A549 (cell line): ENCODE results near the gene PTTG1IP. TPM values are rescaled to one million over a fixed set of nuclear protein-coding genes. Genes with fewer than 3 reads are reported as not detected.

Experiments
- ATAC-seq, 2 experiments: fragments of 200-7000 bp in 1 of 2; fragments of >200 bp in 1 of 2; cut with Nextera tagmentation in 1 of 2; cut with Tn5 transposase in 1 of 2; 3 replicates each; pipeline versions ENCODE4 v1.8.0 to v1.9.1; 2018 to 2020; ENCODE audit warnings: mild to moderate bottlenecking in 1 of 2, moderate library complexity in 1 of 2
- CTCF ChIA-PET: fragments of 300-600 bp; sonication (Branson Sonifier 250); formaldehyde crosslinking; extraction: SDS; loops from one replicate; lab custom pipeline; 2021; ENCODE audit warnings: antibody characterized with exemption, inconsistent platforms; lab: Yijun Ruan, JAX
- POLR2A ChIA-PET: fragments of 350-600 bp; formaldehyde crosslinking; extraction: SDS; loops from one replicate; lab custom pipeline; 2021; ENCODE audit warnings: antibody characterized with exemption, inconsistent platforms; lab: Yijun Ruan, JAX
- DNase-seq, 2 experiments: peaks; one replicate each; pipeline versions ENCODE4 v3.0.0 to v3.0.0-alpha.2; 2011 to 2016; ENCODE audit warnings: low read depth in 1 of 2, low spot score in 1 of 2
- FAIRE-seq: peaks from 2 replicates; lab custom pipeline; 2011; peaks lifted over from hg19 to GRCh38; lab: Jason Lieb, UNC
- H3K27ac ChIP-seq, 2 experiments: fragments of >200 bp; sonication (Bioruptor Twin); formaldehyde crosslinking; 3 replicates each; pipeline ENCODE4 v1.5.1; 2016 to 2017
- H3K4me1 ChIP-seq: fragments of >200 bp; sonication (Bioruptor Twin); formaldehyde crosslinking; 3 replicates; pipeline ENCODE4 v1.6.1; 2016
- H3K4me2 ChIP-seq: fragments of >200 bp; sonication (Bioruptor Twin); formaldehyde crosslinking; 3 replicates; pipeline ENCODE4 v1.6.1; 2016
- H3K4me3 ChIP-seq: fragments of >200 bp; sonication (Bioruptor Twin); formaldehyde crosslinking; 3 replicates; pipeline ENCODE4 v1.5.1; 2016
- H3K9me3 ChIP-seq: fragments of >200 bp; sonication (Bioruptor Twin); formaldehyde crosslinking; 3 replicates; pipeline ENCODE4 v1.6.1; 2016
- BCL3 ChIP-seq: fragments of >200 bp; sonication (Bioruptor Twin); formaldehyde crosslinking; IDR thresholded peaks from 3 replicates; pipeline ENCODE4 v1.6.1; 2016
- BHLHE40 ChIP-seq: IDR thresholded peaks from 2 replicates; pipeline ENCODE4 v1.6.1; 2012; ENCODE audit warnings: low read depth, low read length, inconsistent platforms
- CHD4 ChIP-seq: fragments of 200-600 bp; sonication (generic); IDR thresholded peaks from 2 replicates; pipeline ENCODE4 v1.6.1; 2016; ENCODE audit warnings: antibody characterized with exemption, mild to moderate bottlenecking, borderline replicate concordance
- CTCF ChIP-seq: fragments of >200 bp; sonication (Bioruptor Twin); formaldehyde crosslinking; IDR thresholded peaks from 3 replicates; pipeline ENCODE4 v1.5.1; 2016
- ELK1 ChIP-seq: fragments of 150-350 bp; IDR thresholded peaks from 2 replicates; pipeline ENCODE4 v1.6.1; 2014; ENCODE audit warnings: low read depth, mild to moderate bottlenecking, low read length
- EP300 ChIP-seq, 2 experiments: fragments of >200 bp; sonication (Bioruptor Twin); formaldehyde crosslinking; IDR thresholded peaks; 2 replicates in 1 of 2; 3 replicates in 1 of 2; pipeline ENCODE4 v1.6.1; 2016 to 2017
- FOSB ChIP-seq: fragments of 250-450 bp; sonication (Bioruptor Pico); IDR thresholded peaks from 2 replicates; pipeline ENCODE4 v1.5.0; 2020; ENCODE audit warnings: mild to moderate bottlenecking, moderate library complexity
- HDAC2 ChIP-seq: fragments of 200-600 bp; sonication (generic); IDR thresholded peaks from 2 replicates; pipeline ENCODE4 v1.6.1; 2016
- HES2 ChIP-seq: fragments of >200 bp; sonication (Bioruptor Twin); formaldehyde crosslinking; IDR thresholded peaks from 2 replicates; pipeline ENCODE4 v1.6.1; 2016
- HMGXB4 ChIP-seq: fragments of 250-450 bp; sonication (Bioruptor Pico); IDR thresholded peaks from 2 replicates; pipeline ENCODE4 v1.5.0; 2021; ENCODE audit warnings: mild to moderate bottlenecking, moderate library complexity, borderline replicate concordance
- HOXB5 ChIP-seq: fragments of 250-450 bp; sonication (Bioruptor Pico); IDR thresholded peaks from 2 replicates; pipeline ENCODE4 v1.5.0; 2020; ENCODE audit warnings: mild to moderate bottlenecking, moderate library complexity
- JUN ChIP-seq, 2 experiments: fragments of >200 bp; sonication (Bioruptor Twin); formaldehyde crosslinking; IDR thresholded peaks; 2 replicates in 1 of 2; 3 replicates in 1 of 2; pipeline ENCODE4 v1.6.1; 2016 to 2017
- KDM1A ChIP-seq: fragments of 200-600 bp; sonication (generic); IDR thresholded peaks from 2 replicates; pipeline ENCODE4 v1.6.1; 2016; ENCODE audit warnings: low read depth, mild to moderate bottlenecking
- NPAS2 ChIP-seq: fragments of 250-450 bp; sonication (Bioruptor Pico); IDR thresholded peaks from 2 replicates; pipeline ENCODE4 v1.8.0; 2022; ENCODE audit warnings: mild to moderate bottlenecking, moderate library complexity, borderline replicate concordance
- PHF8 ChIP-seq: fragments of 200-600 bp; sonication (generic); IDR thresholded peaks from 2 replicates; pipeline ENCODE4 v1.6.1; 2016; ENCODE audit warnings: low read depth, mild to moderate bottlenecking, antibody characterized with exemption, moderate library complexity, borderline replicate concordance
- RAD21 ChIP-seq, 2 experiments: fragments of >200 bp in 1 of 2; sonication (Bioruptor Twin) in 1 of 2; formaldehyde crosslinking in 1 of 2; IDR thresholded peaks in 1 of 2; conservative IDR thresholded peaks in 1 of 2; 2 replicates in 1 of 2; 3 replicates in 1 of 2; pipeline ENCODE4 v1.6.1; 2012 to 2018; ENCODE audit warnings: inconsistent platforms in 1 of 2
- TFCP2L1 ChIP-seq: fragments of 250-450 bp; sonication (Bioruptor Pico); IDR thresholded peaks from 2 replicates; pipeline ENCODE4 v1.5.0; 2021; ENCODE audit warnings: mild to moderate bottlenecking
- ZC3H11A ChIP-seq: fragments of 450-650 bp; IDR thresholded peaks from 2 replicates; pipeline ENCODE4 v1.6.1; 2014; ENCODE audit warnings: antibody characterized with exemption, mild to moderate bottlenecking
- ZNF302 ChIP-seq: fragments of 250-450 bp; sonication (Bioruptor Pico); IDR thresholded peaks from 2 replicates; pipeline ENCODE4 v1.9.0; 2021; ENCODE audit warnings: inconsistent platforms, mild to moderate bottlenecking, moderate library complexity
- WGBS: methylation state at CpG from one replicate; pipeline ENCODE4 v1.1.6; 2017; ENCODE audit errors: missing lambda C conversion rate; 5-methylcytosine and 5-hydroxymethylcytosine counted together
- polyA plus RNA-seq, 4 experiments: library from polyadenylated mRNA; depleted of rRNA in 3 of 4; stranded (reverse); fragments of >200 nt; fragmentation: RNase III in 1 of 4; extraction: RNeasy Plus Mini Kit Qiagen cat#74134 plus additional on column Dnase treatment in 1 of 4; gene quantifications; 2 replicates in 3 of 4; 3 replicates in 1 of 4; pipeline ENCODE4 v1.2.3, GENCODE V29; 2011 to 2017

The PTTG1IP gene
- polyA plus RNA-seq, 2 of the 4 experiments (the other 2 are of a cell fraction), result 98.7 to 99.4 TPM

GRCh38 chr21:44886113-44887075 lies 12.9 kb upstream of the PTTG1IP start:
- ChIA-PET CTCF (interaction anchor here (0.7 kb wide), 1 partner anchor 47 kb away, joined by 3 read pairs; no protein-coding TSS in a partner anchor), POLR2A (no interaction called here)
- Histone ChIP-seq H3K27ac (no peak overlapping the region), H3K9me3 (no peaks in the 10 kb centered on the region), H3K4me1 (peaks cover 4% of the 10 kb centered on the region; the same call in 1 of the 3 replicates), H3K4me2 (no peak overlapping the region), H3K4me3 (no peak overlapping the region)
- FAIRE-seq, result no peak
- TF ChIP-seq RAD21 (conservative IDR thresholded peaks at IDR 0.05 in 1 of 2, IDR thresholded peaks at IDR 0.05 in 1 of 2), result no peak
- TF ChIP-seq CTCF, result no peak
- TF ChIP-seq EP300 (IDR thresholded peaks at IDR 0.05), result no peak
- TF ChIP-seq BCL3, result no peak
- TF ChIP-seq HOXB5, result no peak
- TF ChIP-seq HDAC2, result no peak
- no peak for TF ChIP-seq ELK1
- TF ChIP-seq FOSB (CRISPR knock-in tag), result no peak
- no peak for ATAC-seq
- no peak for DNase-seq
- WGBS, result 84% methylated on average over 26 of the region's 44 CpGs

- H3K27ac ChIP-seq, result no peak overlapping the region
- H3K4me1 ChIP-seq, result peaks cover 11% of the 10 kb centered on the region; the same call in 2 of the 3 replicates
- CTCF ChIA-PET, result no interaction called here
- FAIRE-seq (no peak), DNase-seq (no peak), ATAC-seq (no peak)
- H3K4me2 ChIP-seq, result no peak overlapping the region
- H3K4me3 ChIP-seq, result no peak overlapping the region
- WGBS, result 68% methylated on average over 11 of the region's 11 CpGs
- no peak for TF ChIP-seq KDM1A
- no peak for TF ChIP-seq CHD4
- TF ChIP-seq ZNF302 (CRISPR knock-in tag), result no peak
- no peak for TF ChIP-seq TFCP2L1
- TF ChIP-seq BHLHE40, result no peak
- no peak for TF ChIP-seq JUN (IDR thresholded peaks at IDR 0.05)
- no peak for TF ChIP-seq ZC3H11A
- TF ChIP-seq HES2, result no peak
- no peak for TF ChIP-seq NPAS2
- no peak for TF ChIP-seq FOSB (CRISPR knock-in tag)
- no peak for TF ChIP-seq PHF8
- TF ChIP-seq HMGXB4 (CRISPR knock-in tag), result no peak
- TF ChIP-seq ELK1, result no peak
- no peak for TF ChIP-seq HOXB5
- POLR2A ChIA-PET, result no interaction called here
- no peaks in the 10 kb centered on the region for H3K9me3 ChIP-seq
These were observed 12.1 kb upstream of the PTTG1IP start for GRCh38 chr21:44885615-44886014.
